GM12878 (cell line): ENCODE data around the gene OXCT1. TPM values are rescaled to one million over a fixed set of nuclear protein-coding genes. Genes with fewer than 3 reads are reported as not detected.
A peak's percentile ranks its signal among the peaks of the same experiment; 100 is the strongest.

Experiments used
- ATF3 ChIP-seq: IDR thresholded peaks from 2 replicates; pipeline ENCODE4 v1.6.1; 2011; ENCODE audit warnings: low read depth, mild to moderate bottlenecking, low read length, moderate library complexity, borderline replicate concordance; ENCODE audit errors: extremely low read depth
- CHD1 ChIP-seq: IDR thresholded peaks from 2 replicates; pipeline ENCODE4 v1.6.1; 2012; ENCODE audit warnings: low read depth, low read length, improper control_type of control experiment
- E4F1 ChIP-seq: fragments of 450-650 bp; IDR thresholded peaks from 2 replicates; pipeline ENCODE4 v1.6.1; 2018; ENCODE audit warnings: borderline replicate concordance, mild to moderate bottlenecking; ENCODE audit not compliant: partially characterized antibody
- EZH2 ChIP-seq: IDR thresholded peaks from 2 replicates; pipeline ENCODE4 v1.6.1; 2012; ENCODE audit warnings: low read depth, mild to moderate bottlenecking, control low read depth, inconsistent platforms, low read length, borderline replicate concordance; ENCODE audit not compliant: control insufficient read depth
- HDGF ChIP-seq: fragments of 450-650 bp; IDR thresholded peaks from 2 replicates; pipeline ENCODE4 v1.6.1; 2016; ENCODE audit warnings: antibody characterized with exemption
- PML ChIP-seq: IDR thresholded peaks from 2 replicates; pipeline ENCODE4 v1.6.1; 2012; ENCODE audit warnings: low read length, inconsistent platforms
- POLR2AphosphoS2 ChIP-seq: IDR thresholded peaks from 2 replicates; pipeline ENCODE4 v1.6.1; 2011; ENCODE audit warnings: low read depth, mild to moderate bottlenecking, low read length, improper control_type of control experiment, moderate library complexity
- RAD21 ChIP-seq: IDR thresholded peaks from 2 replicates; pipeline ENCODE4 v1.6.1; 2011; ENCODE audit warnings: mild to moderate bottlenecking, low read depth, low read length, moderate library complexity; ENCODE audit not compliant: insufficient read depth
- RUNX3 ChIP-seq: IDR thresholded peaks from 2 replicates; pipeline ENCODE4 v1.6.1; 2012; ENCODE audit warnings: low read length, inconsistent platforms
- SUZ12 ChIP-seq: fragments of 200-600 bp; sonication (generic); IDR thresholded peaks from one replicate; pipeline ENCODE4 v1.6.1; 2018; ENCODE audit warnings: antibody characterized with exemption, mild to moderate bottlenecking; ENCODE audit not compliant: unreplicated experiment
- TBL1XR1 ChIP-seq: IDR thresholded peaks from 2 replicates; pipeline ENCODE4 v1.6.1; 2012; ENCODE audit warnings: low read depth, low read length, improper control_type of control experiment
- ZBED1 ChIP-seq: IDR thresholded peaks from 2 replicates; pipeline ENCODE4 v1.6.1; 2016; ENCODE audit warnings: borderline replicate concordance
- ZNF687 ChIP-seq: fragments of 450-650 bp; IDR thresholded peaks from 2 replicates; pipeline ENCODE4 v1.6.1; 2017; ENCODE audit warnings: mild to moderate bottlenecking, moderate library complexity
- polyA plus RNA-seq, 11 experiments: library from polyadenylated mRNA; depleted of rRNA in 4 of 11; unstranded in 6 of 11; stranded (reverse) in 5 of 11; fragments of >200 nt; fragmentation: Nextera tagmentation in 4 of 11; fragmentation: Illumina TruSeq in 1 of 11; extraction: Ambion mirVana in 4 of 11; extraction: Trizol in 1 of 11; gene quantifications; 1 replicate in 1 of 11; 2 replicates in 10 of 11; pipeline versions ENCODE4 v1.2.1 to v1.2.3, GENCODE V29; 2011 to 2016; ENCODE audit warnings: inconsistent platforms in 2 of 11, missing spikeins in 2 of 11, low read depth in 1 of 11
- total RNA-seq, 4 experiments: library from RNA; depleted of rRNA in 3 of 4; stranded (reverse); fragments of >200 nt in 3 of 4; fragmentation: Illumina TruSeq in 1 of 4; extraction: Trizol in 1 of 4; gene quantifications; 2 replicates each; pipeline versions ENCODE4 v1.2.1 to v1.2.3, GENCODE V29; 2013 to 2021
- TF ChIP-seq, protein P1 (sequence below): fragments of 450-650 bp; IDR thresholded peaks from 2 replicates; pipeline ENCODE4 v1.6.1; 2014; ENCODE audit warnings: mild to moderate bottlenecking
- TF ChIP-seq, protein P2 (sequence below): fragments of 450-650 bp; IDR thresholded peaks from 2 replicates; pipeline ENCODE4 v1.6.1; 2017; ENCODE audit warnings: mild to moderate bottlenecking, moderate library complexity

OXCT1 gene
- total and polyA plus RNA-seq, 10 of the 15 experiments (the other 5 are each of a cell fraction or from before 2014, with no cell fraction given) = 46.9 to 103 (median 70.5) TPM

DNA sequence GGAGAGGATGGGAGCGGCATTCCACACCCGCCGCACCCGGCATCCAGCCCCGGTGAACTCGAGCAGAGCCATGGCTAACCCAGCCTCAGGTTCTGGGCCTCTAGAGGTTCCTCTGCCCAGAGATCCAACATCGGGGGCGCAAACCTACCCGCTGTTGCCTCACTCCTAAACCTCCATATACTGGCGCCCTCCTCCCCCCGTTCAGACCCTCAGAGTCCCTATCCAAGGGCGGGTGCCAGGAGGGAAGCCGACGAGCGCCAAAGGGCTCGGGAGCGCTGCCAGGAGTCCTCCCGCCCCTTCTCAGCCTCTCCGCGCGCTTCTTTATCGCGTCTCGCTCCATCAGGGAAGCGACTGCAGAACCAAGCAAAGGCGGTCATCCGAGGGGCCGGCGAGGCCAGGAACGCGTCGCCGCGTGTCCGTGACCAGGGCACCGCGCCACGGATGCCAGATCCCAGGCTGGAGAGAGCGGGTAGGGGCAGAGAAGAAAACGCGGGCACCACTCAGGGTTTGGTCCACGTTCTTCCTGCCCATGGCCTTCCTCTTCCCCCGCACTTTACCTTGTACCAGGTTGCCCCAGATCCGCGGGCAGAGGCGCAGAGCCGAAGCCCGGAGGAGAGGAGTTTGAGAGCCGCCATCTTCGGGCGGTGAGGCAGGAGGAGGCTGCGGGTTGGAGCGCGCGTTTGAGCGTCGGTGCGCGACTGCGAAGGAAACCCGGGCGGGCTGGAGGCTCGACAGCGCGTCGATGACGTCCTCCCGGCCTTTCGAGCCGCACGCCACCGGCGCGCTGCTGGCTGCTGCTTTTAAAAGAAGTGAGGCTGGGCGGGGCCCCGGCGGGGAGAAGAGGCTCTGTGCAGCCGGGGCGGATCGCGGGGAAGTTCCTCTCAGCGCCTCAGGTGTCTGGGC is at the start of gene OXCT1 (continued):
- TF ChIP-seq ZNF687 (peak; percentile 84), SUZ12 (no peak), EZH2 (no peak), TBL1XR1 (0 out of 2 replicates have a peak, but pooled peaks have one; percentile 40), CHD1 (no peak), ZBED1 (no peak), RUNX3 (no peak; the same call in 1 of the 2 replicates), ATF3 (no peak), POLR2AphosphoS2 (no peak), E4F1 (no peak), HDGF (peak; percentile 61; the same call in 1 of the 2 replicates), RAD21 (no peak), PML (peak; percentile 91)
- TF ChIP-seq, protein P1, sequence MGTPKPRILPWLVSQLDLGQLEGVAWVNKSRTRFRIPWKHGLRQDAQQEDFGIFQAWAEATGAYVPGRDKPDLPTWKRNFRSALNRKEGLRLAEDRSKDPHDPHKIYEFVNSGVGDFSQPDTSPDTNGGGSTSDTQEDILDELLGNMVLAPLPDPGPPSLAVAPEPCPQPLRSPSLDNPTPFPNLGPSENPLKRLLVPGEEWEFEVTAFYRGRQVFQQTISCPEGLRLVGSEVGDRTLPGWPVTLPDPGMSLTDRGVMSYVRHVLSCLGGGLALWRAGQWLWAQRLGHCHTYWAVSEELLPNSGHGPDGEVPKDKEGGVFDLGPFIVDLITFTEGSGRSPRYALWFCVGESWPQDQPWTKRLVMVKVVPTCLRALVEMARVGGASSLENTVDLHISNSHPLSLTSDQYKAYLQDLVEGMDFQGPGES = no peak
- TF ChIP-seq, protein P2, sequence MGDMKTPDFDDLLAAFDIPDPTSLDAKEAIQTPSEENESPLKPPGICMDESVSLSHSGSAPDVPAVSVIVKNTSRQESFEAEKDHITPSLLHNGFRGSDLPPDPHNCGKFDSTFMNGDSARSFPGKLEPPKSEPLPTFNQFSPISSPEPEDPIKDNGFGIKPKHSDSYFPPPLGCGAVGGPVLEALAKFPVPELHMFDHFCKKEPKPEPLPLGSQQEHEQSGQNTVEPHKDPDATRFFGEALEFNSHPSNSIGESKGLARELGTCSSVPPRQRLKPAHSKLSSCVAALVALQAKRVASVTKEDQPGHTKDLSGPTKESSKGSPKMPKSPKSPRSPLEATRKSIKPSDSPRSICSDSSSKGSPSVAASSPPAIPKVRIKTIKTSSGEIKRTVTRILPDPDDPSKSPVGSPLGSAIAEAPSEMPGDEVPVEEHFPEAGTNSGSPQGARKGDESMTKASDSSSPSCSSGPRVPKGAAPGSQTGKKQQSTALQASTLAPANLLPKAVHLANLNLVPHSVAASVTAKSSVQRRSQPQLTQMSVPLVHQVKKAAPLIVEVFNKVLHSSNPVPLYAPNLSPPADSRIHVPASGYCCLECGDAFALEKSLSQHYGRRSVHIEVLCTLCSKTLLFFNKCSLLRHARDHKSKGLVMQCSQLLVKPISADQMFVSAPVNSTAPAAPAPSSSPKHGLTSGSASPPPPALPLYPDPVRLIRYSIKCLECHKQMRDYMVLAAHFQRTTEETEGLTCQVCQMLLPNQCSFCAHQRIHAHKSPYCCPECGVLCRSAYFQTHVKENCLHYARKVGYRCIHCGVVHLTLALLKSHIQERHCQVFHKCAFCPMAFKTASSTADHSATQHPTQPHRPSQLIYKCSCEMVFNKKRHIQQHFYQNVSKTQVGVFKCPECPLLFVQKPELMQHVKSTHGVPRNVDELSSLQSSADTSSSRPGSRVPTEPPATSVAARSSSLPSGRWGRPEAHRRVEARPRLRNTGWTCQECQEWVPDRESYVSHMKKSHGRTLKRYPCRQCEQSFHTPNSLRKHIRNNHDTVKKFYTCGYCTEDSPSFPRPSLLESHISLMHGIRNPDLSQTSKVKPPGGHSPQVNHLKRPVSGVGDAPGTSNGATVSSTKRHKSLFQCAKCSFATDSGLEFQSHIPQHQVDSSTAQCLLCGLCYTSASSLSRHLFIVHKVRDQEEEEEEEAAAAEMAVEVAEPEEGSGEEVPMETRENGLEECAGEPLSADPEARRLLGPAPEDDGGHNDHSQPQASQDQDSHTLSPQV = no peak
